HCT116 (cell line): Measurements from ENCODE around the gene CDKL4.

Source experiments
- POLR2A ChIP-seq: IDR thresholded peaks from 2 replicates; pipeline ENCODE4 v1.7.0; 2011; ENCODE audit warnings: borderline replicate concordance; ENCODE audit not compliant: insufficient read depth, insufficient read length; ENCODE audit errors: extremely low read depth
- SP1 ChIP-seq: IDR thresholded peaks from 2 replicates; pipeline ENCODE4 v1.6.1; 2012; ENCODE audit warnings: low read depth

GRCh38 chr2:39164089-39164488, 79.7 kb downstream of the CDKL4 start:
- TF ChIP-seq SP1 (no peak), POLR2A (no peak)
